ENCODE measurements around the gene ZNF385D.

DNA sequence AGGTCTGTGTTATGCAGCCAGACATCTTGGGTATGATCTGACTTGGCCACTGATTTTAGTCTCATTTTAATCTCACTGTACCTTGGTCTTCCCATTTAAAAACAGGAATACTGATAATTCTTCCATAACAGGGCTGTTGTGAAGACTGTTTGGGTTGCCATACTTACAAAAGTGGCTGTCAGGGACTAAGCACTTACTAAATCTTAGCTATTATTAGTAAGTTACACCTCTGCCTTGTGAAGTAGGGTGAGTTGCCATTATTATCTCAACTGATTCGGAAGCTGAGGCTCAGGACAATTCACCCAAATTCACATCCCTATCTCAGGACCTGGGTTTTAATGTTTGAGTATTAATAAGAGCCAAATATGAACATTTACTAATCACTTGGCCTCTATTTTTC is 12.7 kb downstream of the ZNF385D start:
- TF ChIP-seq, protein P1, sequence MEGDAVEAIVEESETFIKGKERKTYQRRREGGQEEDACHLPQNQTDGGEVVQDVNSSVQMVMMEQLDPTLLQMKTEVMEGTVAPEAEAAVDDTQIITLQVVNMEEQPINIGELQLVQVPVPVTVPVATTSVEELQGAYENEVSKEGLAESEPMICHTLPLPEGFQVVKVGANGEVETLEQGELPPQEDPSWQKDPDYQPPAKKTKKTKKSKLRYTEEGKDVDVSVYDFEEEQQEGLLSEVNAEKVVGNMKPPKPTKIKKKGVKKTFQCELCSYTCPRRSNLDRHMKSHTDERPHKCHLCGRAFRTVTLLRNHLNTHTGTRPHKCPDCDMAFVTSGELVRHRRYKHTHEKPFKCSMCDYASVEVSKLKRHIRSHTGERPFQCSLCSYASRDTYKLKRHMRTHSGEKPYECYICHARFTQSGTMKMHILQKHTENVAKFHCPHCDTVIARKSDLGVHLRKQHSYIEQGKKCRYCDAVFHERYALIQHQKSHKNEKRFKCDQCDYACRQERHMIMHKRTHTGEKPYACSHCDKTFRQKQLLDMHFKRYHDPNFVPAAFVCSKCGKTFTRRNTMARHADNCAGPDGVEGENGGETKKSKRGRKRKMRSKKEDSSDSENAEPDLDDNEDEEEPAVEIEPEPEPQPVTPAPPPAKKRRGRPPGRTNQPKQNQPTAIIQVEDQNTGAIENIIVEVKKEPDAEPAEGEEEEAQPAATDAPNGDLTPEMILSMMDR (IDR thresholded peaks at IDR 0.05): no peak
- TF ChIP-seq POLR2A (IDR thresholded peaks at IDR 0.05): no peak

All from right lobe of liver (tissue), 4 donors.